NCI-H2029 treated with DMSO at 0.1 percent for 48 hours (cell line): ENCODE data around the gene PXMP4.
"Not testable (repeated sequence)": the region's sequence is repeated elsewhere in the genome, so short reads cannot be mapped to it uniquely, and the experiment has no call there.

ENCODE experiments used
- DNase-seq: peaks from one replicate; lab custom pipeline; 2025; lab: John Stamatoyannopoulos, UW

Gene PXMP4

DNA sequence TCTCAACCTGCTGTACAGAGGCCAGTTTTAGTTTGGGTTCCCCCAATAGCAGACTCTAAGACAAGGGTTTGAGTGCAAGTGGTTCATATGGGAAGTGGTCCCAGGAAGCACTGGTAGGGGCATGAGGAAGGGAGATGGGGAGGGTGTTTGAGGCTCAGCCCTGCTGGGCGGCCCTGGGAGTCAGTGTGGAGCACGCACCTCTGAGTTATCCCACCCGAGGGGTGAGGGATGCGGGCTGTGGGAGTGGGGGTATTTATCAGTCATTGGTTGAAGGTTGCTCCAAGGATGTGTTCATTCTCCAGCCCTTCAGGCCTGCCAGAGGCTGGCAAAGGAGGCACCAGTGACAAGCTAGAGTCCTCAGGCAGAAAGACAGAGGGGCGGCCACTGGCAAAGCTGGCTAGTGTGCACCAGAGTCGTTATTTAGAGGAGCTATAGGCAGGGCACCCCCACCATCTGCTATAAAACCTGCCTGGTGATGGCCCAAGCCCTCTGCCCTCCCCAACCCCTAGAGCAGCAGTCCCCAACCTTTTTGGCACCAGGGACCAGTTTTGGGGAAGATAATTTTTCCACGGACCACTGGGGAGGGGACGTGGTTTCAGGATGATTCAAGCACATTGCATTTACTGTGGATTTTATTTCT is 16.5 kb downstream of the PXMP4 start:
- no peak for DNase-seq

GRCh38 chr20:33702861-33703260 is 17.2 kb downstream of the PXMP4 start:
- peak; percentile 34 for DNase-seq

GRCh38 chr20:33701629-33702450 is 18.3 kb downstream of the PXMP4 start:
- no peak for DNase-seq

GRCh38 chr20:33700696-33701441 is 19.2 kb downstream of the PXMP4 start:
- not testable (repeated sequence) for DNase-seq

GRCh38 chr20:33698966-33699365 is 21.1 kb downstream of the PXMP4 start:
- not testable (repeated sequence) for DNase-seq

- no peak for DNase-seq
Measured at GRCh38 chr20:33697129-33697528, 23.0 kb downstream of the PXMP4 start.

DNA sequence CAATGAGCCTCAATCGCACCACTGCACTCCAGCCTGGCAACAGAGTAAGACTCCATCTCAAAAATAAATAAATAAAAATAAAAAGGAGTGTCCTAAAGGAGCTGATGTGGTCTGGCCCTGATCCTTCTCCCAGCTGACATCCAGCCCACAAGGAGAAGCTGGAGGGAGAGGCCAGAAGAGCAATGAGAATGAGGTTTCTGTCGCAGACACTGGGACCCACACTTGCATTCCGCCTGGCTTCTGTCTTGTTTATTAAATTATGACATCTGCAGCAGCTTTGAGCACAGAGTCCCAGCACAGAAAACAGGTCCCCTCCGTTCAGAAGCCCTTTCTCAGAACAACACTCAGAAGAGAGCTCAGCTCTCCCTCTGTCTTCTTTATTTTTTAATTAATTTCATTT is 23.7 kb downstream of the PXMP4 start:
- DNase-seq = no peak

DNA sequence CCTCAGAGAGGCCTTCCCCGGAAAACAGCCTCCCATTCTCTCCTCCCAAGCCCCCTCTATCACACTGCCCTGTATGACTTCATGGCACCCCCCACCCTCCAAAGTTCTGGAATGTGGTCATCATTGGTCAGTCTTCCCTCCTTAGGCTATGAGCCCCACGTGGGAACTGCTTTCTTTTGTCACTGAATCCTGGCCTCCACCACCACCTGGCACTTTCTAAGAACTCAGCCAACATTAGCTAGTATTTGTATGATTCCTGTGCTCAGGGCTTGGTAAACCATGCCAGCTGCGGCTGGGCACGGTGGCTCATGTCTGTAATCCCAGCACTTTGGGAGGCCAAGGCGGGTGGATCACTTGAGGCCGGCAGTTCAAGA is 25.5 kb downstream of the PXMP4 start:
- no peak for DNase-seq

DNA sequence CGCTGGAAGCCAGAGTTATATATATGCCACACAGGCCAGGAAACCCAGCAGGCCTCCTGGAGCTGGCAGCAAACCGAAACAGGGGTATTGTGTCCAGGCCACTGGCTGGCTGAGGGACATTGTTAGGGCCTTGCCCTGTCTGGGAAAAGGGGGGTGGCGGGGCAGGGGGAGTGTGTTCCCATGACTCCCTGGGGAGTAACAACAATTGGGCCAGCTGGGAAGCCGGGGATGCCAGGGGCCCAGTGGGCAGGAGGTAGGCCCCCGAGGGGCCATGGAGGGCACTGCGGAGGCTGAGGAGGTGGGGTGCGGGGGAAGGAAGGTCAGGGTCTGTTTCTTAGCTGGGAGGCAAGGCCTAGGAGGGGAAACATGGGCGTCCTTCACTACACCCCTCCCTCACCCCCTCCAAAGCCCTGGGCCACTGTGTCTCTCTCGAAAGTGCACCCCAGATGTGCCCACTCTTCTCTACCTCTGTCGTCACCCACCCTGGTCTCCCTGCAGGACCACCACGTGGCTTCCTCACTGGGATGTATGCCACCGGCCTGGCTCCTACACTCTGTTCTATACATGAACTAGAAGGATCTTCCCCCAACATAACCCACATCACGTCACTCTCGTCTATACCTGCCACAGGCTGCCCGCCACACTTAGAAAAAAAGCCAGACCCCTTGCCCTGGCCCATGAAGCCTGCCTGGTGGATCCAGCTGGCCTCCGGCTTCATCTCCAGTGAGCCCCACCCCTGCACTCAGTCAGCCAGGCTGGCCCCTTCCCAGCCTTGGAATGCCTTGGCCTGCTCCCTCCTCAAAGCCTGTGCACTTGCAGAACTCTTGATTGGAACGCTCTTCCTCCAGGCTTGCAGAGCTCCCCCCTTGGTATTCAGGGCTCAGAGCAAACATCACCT is 26.1 kb downstream of the PXMP4 start:
- no peak for DNase-seq

DNA sequence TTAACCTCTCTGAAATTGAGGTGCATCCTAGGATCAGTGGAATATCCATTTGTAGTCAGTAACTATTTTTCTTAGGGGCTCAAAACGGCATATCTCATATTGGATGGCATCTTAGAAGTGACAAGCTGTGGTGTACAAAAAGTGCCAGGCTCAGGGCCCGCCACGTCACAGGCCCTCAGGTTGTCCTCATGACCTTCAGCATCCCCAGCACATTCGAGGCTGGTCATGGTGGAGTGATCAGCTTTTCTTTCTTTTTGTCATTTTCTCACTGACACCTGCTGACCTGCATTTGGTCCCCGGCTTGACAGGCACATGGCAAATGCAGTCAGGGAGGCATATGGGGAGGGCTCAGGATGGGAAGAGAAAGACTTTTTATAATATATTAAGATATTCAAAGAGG is 26.8 kb downstream of the PXMP4 start:
- DNase-seq = no peak

DNA sequence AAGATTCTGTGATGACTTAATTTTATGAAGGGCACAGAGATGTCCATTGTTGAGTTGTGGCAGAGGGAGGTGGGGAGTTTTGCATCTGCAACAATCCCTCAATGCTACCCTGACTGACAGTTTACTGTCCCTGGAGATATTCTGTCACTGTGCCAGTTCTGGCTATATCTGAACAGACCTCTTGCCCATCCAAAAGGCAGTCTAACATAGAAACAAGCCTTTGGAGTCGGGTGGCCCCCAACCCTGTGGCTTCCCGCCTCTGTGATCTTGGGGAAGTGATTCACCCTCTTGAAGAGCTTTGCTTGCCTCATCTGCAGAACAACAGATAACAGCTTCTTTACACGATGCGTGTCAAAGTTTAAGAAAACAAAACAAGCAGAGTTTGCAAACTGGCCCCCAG is 30.1 kb downstream of the PXMP4 start:
- no peak for DNase-seq

DNA sequence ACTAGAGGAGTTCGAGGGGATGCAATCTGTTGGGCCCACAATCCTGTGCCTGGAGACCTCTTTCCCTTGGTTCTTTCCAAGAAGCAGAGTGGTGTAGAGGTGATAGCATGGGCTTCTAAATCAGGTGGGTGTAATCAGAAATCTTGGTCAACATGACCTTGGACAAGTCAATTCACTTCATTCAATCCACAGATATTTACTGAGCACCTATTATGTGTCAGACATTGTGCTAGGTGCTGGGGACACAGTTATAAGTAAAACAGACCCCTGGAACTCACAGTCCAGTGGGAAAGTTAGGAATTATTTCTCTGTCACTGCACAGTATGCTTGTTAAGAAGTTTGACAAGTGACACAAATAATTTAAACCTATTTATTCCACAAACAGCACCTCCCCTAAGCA is 30.6 kb downstream of the PXMP4 start:
- DNase-seq = no peak

DNA sequence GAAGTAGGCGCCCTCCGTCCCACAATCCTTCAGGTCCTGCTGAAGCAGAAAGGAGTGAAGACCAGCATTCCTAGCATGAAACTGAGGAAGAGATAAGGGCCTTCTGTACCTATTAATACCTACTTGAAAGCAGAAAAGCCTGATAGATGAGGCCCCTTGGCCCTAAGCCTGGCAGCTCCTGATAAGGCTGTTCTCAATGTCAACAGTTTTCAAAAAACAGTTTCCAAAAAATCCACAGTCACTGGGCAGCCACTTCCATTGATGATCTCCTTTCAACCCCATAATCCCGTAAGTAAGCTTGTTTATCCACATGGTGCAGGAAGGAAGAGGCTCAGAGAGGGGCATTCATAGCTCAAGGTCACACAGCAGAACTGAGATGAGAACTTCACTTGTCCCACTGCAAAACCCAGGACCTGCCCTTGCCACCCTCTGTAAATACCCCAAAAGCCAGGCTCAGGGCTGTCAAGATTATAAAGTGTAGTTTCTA is 31.1 kb downstream of the PXMP4 start:
- no peak for DNase-seq

DNA sequence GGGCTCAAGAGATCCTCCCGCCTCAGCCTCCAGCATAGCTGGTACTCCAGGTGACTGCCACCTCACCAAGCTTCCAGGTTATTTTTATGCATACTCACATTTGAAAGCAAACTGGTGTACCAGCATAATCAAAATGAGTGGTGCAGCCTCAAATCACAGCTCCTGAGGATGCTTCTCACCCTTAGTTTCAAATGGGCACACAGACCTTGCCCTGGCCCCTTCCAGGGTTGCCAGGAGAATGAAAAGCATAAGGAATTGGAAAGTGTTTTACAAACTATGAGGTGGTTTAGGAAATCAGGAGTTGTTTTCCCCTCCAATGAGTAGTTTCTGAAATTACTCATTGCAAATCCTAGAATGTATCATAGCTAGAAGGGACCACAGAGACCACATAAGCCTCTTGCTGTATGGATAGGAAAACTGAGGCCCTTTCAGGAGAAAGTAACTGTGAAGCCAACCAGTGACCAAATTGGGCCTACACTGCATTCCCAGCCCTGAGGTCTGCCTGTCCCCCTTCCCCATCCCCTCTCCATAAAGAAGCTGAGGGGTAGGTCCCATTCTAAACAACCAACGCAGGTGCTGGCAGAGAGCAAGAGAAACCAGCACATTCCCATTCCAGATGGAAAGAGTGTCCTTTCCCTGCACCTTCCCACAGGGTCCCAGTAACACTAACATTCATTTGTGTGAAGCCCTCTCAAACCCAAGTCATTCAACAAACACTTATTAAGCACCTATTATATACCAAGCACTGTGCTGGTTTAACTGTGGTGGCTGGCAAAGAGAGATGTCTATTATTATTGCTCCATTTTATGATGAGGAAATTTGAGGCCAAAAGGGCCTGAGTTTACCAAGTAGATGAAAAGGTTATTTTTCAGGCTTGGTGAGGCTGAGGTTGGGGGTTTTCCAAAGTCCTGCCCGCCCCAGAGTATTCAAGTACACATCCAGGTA is 31.8 kb downstream of the PXMP4 start:
- no peak for DNase-seq

DNA sequence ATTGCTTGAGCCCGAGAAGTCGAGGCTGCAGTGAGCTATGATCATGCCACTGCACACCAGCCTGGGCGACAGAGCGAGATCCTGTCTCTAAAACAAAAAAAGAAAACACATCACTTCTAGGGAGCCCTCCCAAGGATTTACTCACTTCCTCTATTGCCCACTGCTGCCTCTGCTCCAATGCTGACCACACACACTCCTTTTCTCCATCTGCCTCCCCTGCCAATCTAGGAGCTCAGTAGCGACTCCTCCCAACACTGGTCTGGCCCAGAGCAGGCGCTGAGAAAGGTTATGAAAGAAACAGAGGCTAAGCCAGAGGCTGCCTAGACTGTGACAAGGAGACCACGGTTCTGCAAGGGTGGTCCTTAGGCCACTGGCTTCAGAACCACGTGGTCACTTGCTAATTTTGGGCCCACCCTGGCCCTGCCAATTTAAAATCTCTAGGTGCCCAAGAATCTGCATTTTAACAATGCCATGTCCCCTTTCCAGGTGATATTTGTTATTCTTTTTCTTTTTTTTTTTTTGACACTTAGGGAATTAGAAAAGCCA is 32.7 kb downstream of the PXMP4 start:
- no peak for DNase-seq

GRCh38 chr20:33686984-33687366 is 33.1 kb downstream of the PXMP4 start:
- DNase-seq = no peak

- DNase-seq = peak; percentile 72
Measured at GRCh38 chr20:33686100-33686983, 33.8 kb downstream of the PXMP4 start, which contains the start of gene E2F1. TSS of gene E2F1 (minus strand) at chr20:33686385. CDS start at chr20:33686264, 121 bp downstream.

- no peak for DNase-seq
Measured at GRCh38 chr20:33685328-33686099, 34.6 kb downstream of the PXMP4 start.
